Measurements from ENCODE around the gene ZNF790.
"Not testable (repeated sequence)": the region's sequence is repeated elsewhere in the genome, so short reads cannot be mapped to it uniquely, and the experiment has no call there.

Gene ZNF790

DNA sequence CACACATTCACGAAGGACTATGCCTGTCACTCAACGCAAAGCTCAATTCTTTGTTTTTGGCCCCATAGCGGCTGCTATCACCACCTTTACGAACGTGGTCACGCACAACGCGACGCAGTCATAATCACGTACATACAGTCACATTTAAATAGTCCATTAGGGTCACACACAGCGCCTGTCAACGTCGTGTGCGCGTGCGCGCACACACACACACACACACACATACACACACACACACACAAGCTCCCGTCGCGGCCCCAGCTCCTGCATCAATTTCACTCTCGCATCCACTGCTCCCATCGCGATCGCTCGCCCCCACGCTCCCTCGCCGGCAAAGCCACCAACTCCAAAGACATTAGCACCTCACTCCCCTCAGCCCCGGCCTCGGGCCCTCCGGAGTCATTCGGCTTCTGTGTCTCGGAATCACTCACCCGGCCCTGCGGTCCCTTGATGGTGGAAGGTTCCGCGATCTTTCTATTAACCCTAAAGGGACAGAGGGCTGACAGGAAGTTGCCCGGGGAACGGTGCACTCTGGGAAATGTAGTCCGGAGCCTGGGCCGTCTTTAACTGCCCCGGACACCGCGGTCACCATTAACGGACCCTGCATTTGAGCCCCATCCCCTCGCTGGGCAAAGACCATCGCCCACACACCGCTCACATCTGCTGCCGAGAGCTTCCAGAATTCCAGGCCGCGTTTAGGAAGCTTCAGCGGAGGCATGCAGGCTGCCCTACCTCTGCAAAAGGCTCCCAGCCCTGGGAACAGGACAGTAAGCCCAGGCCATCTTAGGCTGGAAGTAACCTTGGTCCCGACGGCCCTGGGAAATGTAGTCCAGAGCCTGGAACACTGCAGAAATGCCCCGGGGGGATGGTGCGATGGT, at the start of gene ZNF790:
TSS of gene ZNF790 (minus strand) at position 482 of the 878 bp plus-strand sequence. CDS start 12,768 bp downstream, outside the sequence.
- peak; percentile 94 for DNase-seq

- DNase-seq: no peak
Observed at GRCh38 chr19:36876993-36877938, 39.1 kb upstream of the ZNF790 start.

DNA sequence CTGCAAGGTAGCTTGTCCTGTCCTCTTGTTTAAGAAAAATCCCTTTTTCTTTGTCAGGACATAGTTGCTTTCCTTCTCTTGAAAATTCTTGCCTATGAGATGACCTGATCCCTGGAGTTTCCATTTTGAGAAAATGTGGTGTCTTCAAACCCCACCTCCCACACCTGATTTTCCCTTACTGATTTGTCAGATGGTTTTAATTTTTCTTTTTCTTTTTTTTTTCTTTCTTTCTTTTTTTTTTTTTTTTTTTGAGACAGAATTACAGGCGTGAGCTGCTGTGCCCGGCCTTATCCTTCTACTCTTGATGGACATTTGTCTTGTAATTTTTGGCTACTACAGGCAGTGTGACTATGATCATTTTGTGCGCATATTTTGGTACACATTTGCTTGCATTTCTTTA, 13.7 kb upstream of the ZNF790 start:
- DNase-seq: no peak

DNA sequence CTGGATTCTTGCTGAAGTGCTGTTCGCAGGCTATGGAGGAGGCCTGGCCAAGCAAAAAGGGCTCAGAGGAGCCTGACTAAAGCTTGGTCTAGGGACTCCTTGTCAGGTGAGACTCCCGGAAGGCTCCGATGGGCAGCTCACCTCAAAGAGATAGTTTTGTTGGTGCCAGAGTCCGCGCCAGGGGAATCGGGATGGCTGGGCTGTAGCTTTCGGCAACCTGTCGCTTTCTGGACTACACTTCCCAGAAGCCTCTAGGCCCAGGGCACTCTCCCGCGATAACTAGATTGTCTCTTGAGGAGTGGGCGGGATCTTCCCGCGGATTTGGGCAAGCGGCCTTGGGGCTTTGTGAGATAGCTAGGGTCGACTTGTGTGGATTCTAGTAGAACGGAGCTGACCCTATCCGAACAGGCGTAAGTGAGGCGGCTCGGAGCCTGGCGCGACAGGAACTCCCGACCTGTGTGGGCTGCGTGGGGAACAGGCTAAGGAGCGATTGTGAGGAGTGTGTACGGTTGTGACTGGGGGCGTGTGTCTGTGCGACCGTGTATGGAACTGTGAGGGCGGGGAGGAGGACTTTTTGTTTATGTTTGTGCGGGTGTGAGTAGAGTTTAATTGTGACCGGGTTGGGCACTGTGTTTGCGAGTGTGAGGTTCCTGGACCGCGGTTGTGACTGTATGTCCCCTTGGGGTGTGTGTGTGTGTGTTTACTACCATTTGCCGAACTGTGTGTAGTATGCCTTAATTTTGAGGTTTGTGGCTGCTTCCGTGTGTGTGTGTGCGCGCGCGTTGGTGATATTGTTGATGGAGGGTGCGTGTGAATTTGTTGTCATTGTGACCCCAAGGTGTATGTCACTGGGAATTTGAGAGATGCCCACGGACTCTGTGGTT, 12.6 kb upstream of the ZNF790 start, which contains the start of gene ZNF345:
TSS of gene ZNF345 (plus strand) at position 318 of the 884 bp plus-strand sequence. CDS start 25,955 bp downstream, outside the sequence.
- peak; percentile 93 for DNase-seq

- peak; percentile 92 for DNase-seq
Observed at GRCh38 chr19:36849701-36850558, 11.7 kb upstream of the ZNF790 start.

GRCh38 chr19:36847968-36848367, 9.8 kb upstream of the ZNF790 start:
- DNase-seq: no peak

DNA sequence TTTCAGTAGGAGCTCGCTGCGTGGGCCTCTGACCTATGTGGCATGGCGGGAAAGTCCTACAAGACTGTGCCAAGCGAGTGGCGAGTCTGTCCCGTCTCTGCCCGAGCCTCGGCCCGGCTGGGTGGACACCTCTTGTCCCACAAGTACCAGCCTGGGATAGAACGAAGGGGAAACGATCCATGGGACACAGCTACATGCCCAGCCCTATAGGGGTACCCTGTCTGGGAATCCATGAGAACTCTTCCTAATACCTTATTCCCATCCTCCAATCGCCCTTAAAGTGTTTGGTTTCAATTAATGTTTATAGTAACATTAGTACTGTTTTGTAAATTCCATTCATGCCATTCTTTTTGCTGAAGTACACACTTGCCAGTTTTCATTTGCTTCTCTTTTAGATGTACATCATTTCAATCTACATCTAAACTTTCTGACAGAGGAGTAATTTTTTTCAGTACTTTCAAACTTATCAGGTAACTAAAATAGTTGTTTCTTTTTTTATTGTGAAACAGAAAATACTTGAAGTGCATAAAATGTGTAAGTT, 667 bp upstream of the ZNF790 start:
- DNase-seq: no peak

- no peak for DNase-seq
Observed at GRCh38 chr19:36837176-36837905, 846 bp downstream of the ZNF790 start.

GRCh38 chr19:36833430-36833829, 4.8 kb downstream of the ZNF790 start:
- DNase-seq: no peak

GRCh38 chr19:36821758-36822157, 16.4 kb downstream of the ZNF790 start:
- DNase-seq: no peak

GRCh38 chr19:36819130-36819630, 19.0 kb downstream of the ZNF790 start:
- no peak for DNase-seq

GRCh38 chr19:36807029-36807428, 31.2 kb downstream of the ZNF790 start:
- DNase-seq: no peak

DNA sequence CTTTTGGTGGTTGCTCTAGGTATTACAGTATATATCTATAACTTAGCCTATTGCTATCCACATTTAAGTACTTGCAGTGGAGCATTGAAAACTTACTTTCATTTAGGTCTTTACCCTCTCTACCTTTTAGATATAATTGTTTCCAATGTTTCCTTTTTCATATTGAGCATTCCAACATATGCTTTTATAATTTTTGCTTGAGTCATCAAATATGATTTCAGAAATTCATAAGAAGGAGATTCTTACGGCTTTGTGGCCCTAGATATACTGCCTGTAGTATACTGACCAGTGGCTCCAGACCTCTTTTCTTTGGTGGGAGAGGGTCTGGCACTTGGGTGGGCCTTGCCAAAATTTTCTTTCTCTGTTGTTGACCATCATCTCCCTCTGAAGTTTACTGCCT, 32.8 kb downstream of the ZNF790 start:
- no peak for DNase-seq

- no peak for DNase-seq
Observed at GRCh38 chr19:36797786-36798108, 40.4 kb downstream of the ZNF790 start.

- no peak for DNase-seq
Observed at GRCh38 chr19:36796714-36796992, 41.5 kb downstream of the ZNF790 start.

- not testable (repeated sequence) for DNase-seq
Observed at GRCh38 chr19:36791420-36792141, 46.6 kb downstream of the ZNF790 start.

- peak; percentile 53 for DNase-seq
Observed at GRCh38 chr19:36775768-36776167, 62.4 kb downstream of the ZNF790 start.

GRCh38 chr19:36773223-36773579, 65.0 kb downstream of the ZNF790 start:
- no peak for DNase-seq

GRCh38 chr19:36772311-36773222, 65.6 kb downstream of the ZNF790 start, which contains the start of gene ZNF850:
ZNF850 (minus strand) TSS chr19:36772807; CDS start chr19:36762606, 10,201 bp downstream.
- peak; percentile 97 for DNase-seq

Data from right forelimb (tissue), 1 donor.